Measurements from ENCODE around the gene OR51V1.
"Not testable (repeated sequence)": the region's sequence is repeated elsewhere in the genome, so short reads cannot be mapped to it uniquely, and the experiment has no call there.

Gene OR51V1

GRCh38 chr11:5161045-5161444 lies 39.4 kb downstream of the OR51V1 start:
- not testable (repeated sequence) for DNase-seq

DNA sequence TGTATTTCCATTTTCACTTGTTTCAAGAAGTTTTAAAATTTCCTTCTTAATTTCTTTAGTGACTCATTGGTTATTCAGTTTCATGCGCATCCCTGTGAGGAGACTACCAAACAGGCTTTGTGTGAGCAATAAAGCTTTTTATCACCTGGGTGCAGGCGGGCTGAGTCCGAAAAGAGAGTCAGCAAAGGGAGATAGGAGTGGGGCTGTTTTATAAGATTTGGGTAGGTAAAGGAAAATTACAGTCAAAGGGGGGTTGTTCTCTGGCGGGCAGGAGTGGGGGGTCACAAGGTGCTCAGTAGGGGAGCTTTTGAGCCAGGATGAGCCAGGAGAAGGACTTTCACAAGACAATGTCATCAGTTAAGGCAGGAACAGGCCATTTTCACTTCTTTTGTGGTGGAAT lies 40.3 kb downstream of the OR51V1 start:
- not testable (repeated sequence) for DNase-seq

DNA sequence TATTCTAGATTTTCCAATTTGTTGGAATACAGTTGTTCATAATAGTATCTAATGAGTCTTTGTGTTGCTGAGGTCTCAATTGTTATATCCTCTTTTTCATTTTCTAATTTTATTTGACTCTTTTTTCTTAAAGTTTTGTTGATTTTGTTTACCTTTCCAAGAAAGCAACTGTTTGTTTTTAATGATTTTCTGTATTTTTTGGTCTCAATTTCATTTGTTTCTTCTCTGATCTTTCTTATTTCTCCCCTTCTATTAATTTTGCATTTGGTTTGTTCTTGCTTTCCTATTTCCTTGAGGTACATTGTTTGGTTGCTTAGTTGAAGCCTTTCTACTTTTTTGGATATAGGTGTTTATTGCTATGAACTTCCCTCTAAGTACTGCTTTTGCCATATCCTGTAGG lies 40.7 kb downstream of the OR51V1 start:
- DNase-seq, result no peak

DNA sequence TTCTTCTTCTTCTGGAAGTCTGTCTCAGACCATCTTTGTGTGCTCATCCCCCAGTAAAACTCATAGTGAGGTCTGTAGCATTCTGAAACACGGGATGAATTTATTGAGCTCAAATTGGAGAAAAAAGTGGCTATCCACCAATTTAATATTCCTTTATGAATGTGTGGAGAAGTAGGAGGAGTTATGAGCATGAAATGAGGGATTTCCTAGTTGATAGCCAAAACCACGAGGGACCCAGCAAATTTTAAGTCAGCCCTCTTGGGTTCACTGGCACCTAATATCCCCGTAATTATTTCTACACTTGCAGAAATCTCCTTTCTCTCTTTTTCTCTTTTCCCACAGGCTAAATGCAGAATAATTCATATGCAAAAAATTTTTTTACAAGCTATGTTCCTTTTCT lies 45.8 kb downstream of the OR51V1 start, which contains the start of gene OR52A1:
Gene OR52A1, minus strand, starts transcription at position 101 of the 400 bp plus-strand sequence. CDS start 2,388 bp downstream, outside the sequence.
- no peak for DNase-seq

GRCh38 chr11:5153574-5154431 lies 46.7 kb downstream of the OR51V1 start:
- no peak for DNase-seq

GRCh38 chr11:5151713-5152153 lies 48.7 kb downstream of the OR51V1 start:
- no peak for DNase-seq

Measured in amniotic stem cell (primary cell).